Measurements from ENCODE around the gene SPTLC2.
A peak's percentile ranks its signal among the peaks of the same experiment; 100 is the strongest.
"Not testable (repeated sequence)": the region's sequence is repeated elsewhere in the genome, so short reads cannot be mapped to it uniquely, and the experiment has no call there.

The SPTLC2 gene

DNA sequence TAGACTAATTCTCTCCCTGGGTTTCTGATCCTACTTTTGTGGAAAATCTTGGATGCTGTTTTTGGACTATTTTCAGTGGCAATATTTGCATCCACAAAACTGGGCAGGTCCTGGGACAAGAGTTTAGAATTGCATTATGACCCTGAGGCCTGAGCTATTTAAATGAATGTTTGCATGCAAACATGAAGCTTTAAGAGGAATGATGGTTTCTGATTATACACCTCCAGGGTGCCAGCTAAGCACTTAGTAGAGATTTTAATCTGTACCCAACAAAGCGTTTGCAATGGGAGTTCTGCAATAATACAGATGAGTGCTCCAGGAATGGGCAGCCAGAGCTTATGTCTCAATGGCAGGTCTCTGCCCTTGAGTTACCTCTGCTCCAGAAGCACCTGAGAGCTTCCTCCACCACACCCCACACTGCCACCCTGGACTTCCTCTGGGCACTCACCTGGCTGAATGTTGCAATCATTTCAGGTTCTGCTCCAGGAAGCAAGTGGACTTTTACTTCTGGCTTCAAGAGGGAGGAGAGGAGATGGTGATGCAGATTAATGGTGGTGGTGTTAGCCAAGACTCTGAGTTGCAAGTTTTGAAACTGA lies 6.0 kb upstream of the SPTLC2 start:
- no peak for DNase-seq

DNA sequence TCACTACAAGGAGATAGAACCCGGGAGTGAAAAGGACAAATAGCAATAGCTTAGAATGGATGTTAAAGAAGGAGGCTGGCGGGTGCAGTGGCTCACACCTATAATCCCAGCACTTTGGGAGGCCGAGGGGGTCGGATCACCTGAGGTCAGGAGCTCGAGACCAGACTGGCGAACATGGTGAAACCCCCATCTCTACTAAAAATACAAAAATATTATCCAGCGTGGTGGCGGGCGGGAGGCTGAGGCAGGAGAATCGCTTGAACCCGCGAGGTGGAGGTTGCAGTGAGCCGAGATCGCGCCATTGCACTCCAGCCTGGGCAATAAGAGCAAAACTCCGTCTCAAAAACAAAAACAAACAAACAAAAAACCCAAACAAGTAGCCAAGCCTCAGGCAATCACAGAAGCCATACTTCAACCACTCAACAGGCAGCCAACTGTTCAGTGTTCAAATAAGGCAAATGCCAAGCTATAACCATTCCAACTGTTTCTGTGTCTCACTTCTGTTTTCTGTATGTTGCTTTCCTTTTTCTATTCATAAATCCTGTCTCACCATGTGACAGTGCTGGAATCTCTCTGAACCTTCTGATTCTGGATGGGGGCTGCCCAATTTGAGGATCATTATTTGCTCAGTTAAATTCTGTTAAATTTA lies 3.9 kb upstream of the SPTLC2 start:
- DNase-seq, result no peak

- no peak for DNase-seq
Measured at GRCh38 chr14:77618381-77618970, 2.0 kb upstream of the SPTLC2 start.

- no peak for DNase-seq
Measured at GRCh38 chr14:77616133-77616453, 344 bp downstream of the SPTLC2 start.

GRCh38 chr14:77615361-77616132 lies 890 bp downstream of the SPTLC2 start:
- DNase-seq, result peak; percentile 3

GRCh38 chr14:77613201-77613600 lies 3.2 kb downstream of the SPTLC2 start:
- no peak for DNase-seq

DNA sequence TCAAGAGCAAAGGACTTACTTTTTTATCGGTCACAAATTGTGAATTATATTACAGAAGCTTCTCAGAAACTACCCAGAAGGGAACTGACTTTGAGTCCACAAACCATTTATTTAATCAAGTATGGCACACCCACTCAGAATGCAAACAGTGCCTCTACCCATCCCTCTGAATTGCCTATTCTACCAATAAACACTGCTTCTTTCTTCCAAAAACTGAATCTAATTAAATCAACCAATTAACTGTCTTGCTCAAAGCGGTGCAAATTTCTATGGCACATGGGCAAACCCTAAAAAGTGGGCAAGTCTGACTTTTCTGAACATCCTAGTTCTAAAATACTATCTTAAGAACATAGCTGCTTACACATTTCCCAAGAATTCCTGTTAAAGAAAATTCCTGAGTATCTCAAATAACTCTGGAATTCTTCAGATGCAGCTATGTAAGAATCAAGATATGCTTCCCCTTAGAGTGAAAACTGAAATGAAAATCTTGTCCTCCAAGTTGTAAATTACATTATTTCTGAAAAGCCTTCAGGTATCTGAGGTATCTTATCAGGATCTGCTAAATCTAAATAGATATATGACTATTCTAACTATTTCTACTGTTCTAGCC lies 4.3 kb downstream of the SPTLC2 start:
- no peak for DNase-seq

DNA sequence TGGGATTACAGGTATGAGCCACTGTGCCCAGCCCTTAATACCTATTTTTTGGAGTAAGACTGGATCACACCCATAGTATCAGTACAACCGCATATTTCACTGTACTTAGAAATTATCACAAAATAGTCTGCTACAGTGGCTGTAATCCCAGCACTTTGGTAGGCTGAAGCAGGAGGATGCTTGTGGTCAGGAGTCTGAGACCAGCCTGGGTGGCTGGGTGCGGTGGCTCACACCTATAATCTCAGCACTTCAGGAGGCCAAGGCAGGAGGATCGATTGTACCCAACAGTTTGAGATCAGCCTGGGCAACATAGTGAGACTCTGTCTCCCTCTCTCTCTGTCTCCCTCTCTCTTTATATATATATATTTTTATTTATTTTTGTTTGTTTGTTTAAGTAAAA lies 5.9 kb downstream of the SPTLC2 start:
- DNase-seq, result no peak

DNA sequence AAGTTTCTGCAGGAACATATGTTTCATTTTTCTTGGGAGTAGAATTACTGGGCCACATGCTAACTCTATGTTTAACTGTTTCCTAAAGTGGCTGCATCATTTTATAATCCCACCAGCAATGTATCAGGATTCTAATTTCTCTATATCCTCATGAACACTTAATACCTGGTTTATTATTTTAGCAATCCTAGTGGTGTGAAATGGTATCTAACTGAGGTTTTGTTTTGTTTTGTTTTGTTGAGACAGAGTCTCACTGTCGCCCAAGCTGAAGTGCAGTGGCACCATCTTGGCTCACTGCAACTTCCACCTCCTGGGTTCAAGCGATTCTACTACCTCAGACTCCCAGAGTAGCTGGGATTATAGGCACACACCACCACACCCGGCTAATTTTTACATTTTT lies 6.5 kb downstream of the SPTLC2 start:
- no peak for DNase-seq

- no peak for DNase-seq
Measured at GRCh38 chr14:77607741-77608302, 8.6 kb downstream of the SPTLC2 start.

GRCh38 chr14:77605392-77605972 lies 11.0 kb downstream of the SPTLC2 start:
- DNase-seq, result no peak

- DNase-seq, result no peak
Measured at GRCh38 chr14:77603654-77604255, 12.7 kb downstream of the SPTLC2 start.

DNA sequence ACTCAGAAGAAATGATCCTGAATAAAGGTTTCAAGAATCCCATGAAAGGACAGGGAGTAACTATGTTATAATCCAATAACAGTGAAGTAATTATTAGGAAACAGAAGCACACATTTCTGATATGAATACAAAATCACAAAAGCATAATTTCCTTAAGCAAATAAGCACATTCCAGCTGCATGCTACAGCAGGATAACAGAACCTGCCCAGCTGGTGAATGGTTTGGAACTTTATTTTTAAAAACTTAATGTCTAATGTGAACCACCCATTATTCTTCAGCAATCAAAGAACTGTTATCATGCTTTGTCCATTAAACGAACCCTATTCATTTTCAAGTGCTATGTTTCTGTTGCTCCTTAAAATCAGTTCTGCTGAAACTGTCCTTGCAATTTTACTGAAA lies 13.4 kb downstream of the SPTLC2 start:
- no peak for DNase-seq

DNA sequence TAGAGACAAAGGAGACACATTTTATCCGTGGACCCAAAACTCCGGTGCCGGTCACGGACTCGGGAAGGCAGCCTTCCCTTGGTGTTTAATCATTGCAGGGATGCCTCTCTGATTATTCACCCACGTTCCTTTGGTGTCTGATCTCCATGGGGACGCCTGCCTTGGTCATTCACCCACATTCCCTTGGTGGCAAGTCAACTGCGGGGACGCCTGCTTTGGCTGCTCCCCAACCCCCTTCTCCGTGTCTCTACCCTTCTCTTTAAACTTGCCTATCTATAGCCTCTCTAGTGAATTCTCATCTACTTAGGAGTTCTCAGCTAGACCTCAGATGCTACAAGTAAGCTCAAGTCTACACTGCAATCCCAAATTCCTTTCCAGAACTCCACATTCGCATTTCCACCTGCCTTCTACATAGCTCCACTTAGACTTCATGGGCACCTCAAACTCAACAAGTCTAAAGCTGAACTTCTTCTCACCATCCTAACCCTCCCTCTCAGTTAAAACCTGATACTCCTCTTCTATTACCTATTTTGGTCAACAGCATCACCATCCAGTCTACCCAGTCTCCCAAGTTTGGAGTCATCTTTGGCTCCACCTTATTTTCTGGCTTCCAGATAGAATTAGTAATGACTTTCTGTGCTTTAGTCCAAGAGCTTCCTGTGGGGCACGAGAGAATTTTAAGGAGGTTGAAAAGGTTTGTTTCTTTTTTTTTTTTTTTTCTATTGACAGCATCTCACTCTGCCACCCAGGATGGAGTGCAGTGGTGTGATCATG lies 14.4 kb downstream of the SPTLC2 start:
- no peak for DNase-seq

- no peak for DNase-seq
Measured at GRCh38 chr14:77599889-77600288, 16.5 kb downstream of the SPTLC2 start.

GRCh38 chr14:77598366-77599070 lies 17.9 kb downstream of the SPTLC2 start:
- peak; percentile 8 for DNase-seq

DNA sequence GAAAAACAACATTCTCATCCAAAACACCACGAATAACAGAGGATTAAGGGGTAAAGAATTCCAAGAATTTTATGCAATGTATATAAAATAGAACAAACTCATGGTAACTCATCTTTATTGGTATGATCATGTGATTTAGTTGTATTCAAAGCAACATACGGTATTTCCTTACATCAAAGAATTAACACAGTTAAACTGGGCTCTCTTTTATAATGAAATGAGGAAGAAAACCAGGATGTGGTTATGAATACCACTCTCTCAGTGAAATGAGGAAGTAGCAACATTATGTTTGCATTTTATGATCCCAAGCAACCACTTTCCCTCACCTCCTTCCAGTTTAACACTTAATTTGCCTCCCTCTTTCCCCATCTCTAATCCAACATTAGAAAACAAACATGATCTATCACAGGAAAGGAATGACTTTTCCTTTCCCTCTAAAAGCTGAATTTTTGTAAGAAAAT lies 22.9 kb downstream of the SPTLC2 start:
- no peak for DNase-seq

DNA sequence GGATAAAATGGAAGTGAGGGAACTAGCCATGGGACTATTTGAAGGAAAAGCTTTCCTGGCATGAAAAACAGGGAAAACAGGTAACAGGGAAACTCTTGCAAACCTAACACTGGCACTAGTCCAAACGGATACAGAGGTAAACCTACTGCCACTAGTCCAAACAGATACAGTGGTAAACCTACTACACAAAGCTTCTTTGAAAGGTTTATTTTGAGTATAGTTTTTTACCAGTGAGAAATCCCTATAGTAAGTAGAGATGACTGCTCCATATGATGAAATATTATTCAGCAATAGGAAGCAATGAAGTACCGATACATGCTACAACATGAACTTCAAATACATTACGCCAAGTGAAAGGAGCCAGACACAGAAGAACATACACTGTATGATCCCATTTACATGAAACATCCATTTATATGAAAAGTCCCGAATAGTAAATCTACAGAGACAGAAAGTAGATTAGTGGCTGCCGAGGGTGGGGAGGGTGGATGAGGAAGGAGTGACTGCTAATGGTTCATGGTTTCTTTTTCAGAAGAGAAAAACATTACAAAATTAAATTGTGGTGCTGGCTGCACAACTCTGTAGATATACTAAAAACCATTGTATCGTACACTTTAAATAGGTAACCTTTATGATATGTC lies 25.5 kb downstream of the SPTLC2 start:
- no peak for DNase-seq

DNA sequence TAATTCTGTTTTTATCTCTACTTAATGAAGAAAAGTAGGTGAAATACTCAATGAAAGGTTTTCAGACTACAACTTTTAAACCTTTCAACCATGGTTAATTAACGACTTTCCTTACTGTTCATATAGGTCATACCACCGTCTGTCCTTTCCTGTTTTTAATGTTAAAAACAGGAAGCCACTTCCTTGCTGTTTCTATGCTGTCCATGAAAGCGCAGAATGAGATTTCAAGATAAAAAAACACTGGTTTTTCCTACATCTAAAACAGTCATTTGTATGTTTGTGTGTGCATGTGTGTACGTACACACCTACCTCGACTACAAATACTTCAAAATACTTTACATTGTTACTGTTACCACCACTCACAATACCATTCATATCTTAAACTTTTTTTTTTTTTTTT lies 27.3 kb downstream of the SPTLC2 start:
- DNase-seq, result no peak

DNA sequence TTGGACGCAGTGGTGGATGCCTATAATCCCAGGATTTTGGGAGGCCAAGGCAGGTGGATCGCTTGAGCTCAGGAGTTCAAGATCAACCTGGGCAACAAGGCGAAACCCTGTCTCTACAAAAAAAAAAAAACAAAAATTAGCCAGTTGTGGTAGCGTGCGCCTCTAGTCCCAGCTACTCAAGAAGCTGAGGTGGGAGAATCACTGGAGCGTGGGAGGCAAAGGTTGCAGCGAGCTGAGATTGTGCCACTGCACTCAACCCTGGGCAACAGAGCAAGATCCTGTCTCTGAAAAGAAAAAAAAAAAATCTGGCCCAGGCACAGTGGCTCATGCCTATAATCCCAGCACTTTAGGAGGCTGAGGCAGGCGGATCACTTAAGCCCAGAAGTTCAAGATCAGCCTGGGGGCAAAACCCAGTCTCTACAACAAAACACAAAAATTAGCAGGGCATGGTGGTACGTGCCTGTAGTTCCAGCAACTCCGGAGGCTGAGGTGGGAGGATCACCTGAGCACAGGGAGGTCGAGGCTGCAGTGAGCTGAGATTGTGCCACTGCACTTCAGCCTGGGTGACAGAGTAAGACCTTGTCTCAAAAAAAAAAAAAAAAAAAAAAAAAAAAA lies 27.9 kb downstream of the SPTLC2 start:
- not testable (repeated sequence) for DNase-seq
